GM21423 (cell line): ENCODE measurements around the gene NUCB1.

Source experiments
- ATAC-seq: cut with Tn5 transposase; IDR thresholded peaks from one replicate; pipeline ENCODE4 v1.9.1; 2021; ENCODE audit warnings: mild to moderate bottlenecking, moderate library complexity; ENCODE audit not compliant: unreplicated experiment

The NUCB1 gene

DNA sequence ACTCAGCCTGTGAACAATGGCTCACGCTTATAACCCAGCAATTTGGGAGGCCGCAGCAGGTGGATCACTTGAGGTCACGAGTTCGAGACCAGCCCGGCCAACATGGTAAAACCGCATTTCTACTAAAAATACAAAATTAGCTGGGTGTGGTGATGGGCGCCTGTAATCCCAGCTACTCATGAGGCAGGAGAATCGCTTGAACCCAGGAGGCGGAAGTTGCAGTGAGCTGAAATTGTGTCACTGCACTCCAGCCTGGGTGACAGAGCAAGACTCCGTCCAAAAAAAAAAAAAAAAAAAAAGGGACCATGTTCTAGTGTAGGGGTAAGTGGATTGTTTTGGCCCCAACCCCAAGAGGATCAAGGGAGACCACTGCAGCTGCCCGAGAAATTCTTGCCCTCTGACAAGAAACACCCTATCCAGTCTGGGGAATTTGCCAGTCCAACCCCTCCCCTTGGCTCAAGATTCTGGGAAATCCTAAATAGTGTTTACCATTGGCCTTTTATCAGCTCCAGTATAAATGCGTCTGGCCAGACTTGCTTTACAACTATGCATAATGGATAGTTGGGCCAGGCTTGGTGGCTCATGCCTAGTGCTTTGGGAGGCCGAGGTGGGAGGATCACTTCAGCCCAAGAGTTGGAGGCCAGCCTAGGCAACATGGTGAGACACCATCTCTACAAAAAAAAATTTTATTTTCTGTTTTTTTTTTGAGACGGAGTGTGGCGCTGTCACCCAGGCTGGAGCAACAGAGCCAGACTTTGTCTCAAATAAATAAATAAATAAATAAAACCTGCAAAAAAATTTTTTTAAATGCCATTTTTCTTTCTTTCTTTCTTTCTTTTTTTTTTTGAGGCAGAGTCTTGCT, 28.3 kb downstream of the NUCB1 start:
- ATAC-seq, result no peak

DNA sequence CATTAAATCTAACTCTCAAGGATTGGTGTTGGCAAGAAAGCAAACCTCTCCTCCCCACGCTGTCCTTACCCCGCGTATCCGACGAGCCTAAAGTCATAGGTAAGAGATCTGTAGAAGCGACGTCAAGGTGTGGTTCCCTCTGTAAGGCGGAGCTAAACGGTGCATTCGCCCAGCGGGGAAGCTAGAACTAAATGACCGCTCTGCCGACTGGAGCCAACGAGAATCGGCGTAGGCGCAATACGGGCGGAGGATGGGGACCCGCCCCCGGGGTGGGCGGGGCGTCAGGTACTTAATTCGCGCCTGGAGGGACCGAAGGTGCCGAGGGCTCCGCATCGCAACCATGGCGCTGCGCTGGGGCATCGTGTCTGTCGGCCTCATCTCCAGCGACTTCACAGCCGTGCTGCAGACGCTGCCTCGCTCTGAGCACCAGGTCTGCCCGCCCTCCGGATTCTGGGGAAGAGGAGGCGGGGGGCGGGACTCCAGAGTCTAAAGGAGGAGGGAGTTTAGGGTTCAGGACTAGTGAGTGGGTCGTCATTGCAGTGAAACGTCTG, 33.3 kb downstream of the NUCB1 start, which contains the start of gene DHDH:
TSS of gene DHDH (plus strand) at position 318 of the 551 bp plus-strand sequence. CDS start at position 341, 23 bp downstream.
- ATAC-seq, result peak; percentile 52

DNA sequence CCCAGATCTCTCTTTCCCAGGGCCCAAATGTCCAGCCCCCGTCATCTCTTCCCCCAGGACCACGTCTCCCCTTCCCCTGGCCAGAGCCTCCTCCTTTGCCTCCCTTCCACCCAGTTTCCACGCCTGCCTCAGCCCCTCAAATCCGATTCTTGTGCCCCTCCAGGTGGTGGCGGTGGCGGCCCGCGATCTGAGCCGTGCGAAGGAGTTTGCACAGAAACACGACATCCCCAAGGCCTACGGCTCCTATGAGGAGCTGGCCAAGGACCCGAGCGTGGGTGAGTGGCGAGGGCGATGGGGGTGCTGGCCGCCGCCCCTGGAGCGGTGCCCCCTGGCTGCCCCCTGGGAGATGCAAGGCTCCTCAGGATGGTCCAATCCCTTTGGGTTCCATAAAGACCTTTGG, 34.7 kb downstream of the NUCB1 start:
- ATAC-seq, result no peak

DNA sequence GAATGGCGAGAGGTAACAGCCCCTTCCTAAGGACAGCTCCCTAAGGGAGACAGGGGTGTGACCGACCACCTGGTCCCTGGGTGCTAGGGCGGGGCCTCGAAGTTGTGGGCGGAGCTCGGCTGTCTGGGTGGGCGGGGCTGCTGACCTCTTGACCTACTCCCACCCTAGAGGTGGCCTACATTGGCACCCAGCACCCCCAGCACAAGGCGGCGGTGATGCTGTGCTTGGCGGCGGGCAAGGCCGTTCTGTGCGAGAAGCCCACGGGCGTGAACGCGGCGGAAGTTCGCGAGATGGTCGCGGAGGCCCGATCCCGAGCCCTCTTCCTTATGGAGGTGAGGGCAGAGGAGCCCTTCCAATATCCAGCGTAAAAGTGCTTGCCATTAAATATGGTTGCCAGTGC, 35.8 kb downstream of the NUCB1 start:
- no peak for ATAC-seq

DNA sequence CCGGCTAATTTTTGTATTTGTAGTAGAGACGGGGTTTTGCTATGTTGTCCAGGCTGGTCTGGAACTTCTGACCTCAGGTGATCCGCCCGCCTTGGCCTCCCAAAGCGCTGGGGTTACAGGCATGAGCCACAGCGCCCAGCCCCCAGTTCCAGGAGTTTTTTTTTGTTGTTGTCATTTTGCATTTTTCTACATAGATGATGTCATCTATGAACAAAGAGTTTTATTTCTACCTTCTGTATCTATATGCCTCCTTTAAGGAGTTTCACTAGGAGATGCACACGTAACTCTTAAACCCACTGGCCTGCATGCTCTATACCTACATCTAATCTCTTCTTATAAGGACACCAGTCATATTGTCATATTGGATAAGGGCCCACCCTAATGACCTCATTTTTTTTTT, 38.1 kb downstream of the NUCB1 start:
- ATAC-seq, result no peak

DNA sequence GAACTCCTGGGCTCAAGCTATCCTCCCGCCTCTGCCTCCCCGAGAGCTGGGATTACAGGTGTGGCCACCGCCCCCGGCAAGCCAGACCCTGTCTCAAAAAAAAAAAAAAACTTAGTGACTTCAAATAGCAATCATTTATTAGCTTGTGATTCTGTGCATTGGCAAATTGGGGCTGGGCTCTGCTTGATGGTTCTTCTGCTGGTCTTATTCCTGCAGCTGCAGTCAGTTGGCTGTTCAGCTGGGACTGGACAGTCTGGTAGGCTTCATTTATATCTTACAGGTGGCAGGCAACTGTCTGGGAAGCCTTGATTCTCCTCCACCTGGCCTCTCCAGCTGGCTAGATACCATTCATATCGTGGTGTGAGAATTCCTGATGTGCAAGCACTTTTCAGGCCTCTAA, 40.8 kb downstream of the NUCB1 start:
- no peak for ATAC-seq

DNA sequence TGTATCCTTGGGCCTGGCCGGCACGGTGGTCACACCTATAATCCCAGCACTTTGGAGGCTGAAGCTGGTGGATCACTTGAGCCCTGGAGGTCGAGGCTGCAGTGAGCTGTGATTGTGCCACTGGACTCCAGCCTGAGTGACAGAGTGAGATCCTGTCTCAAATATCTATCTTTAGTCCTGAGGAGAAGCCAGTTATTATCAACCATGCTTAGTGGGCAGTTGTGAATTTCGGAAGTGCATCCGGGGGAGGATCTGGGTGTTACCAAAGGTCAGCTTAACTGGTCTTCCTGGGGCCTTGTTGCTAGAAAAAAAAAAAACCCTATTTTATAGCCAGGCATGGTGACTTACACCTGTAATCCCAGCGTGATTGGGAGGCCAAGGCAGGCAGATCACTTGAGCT, 43.0 kb downstream of the NUCB1 start:
- no peak for ATAC-seq

DNA sequence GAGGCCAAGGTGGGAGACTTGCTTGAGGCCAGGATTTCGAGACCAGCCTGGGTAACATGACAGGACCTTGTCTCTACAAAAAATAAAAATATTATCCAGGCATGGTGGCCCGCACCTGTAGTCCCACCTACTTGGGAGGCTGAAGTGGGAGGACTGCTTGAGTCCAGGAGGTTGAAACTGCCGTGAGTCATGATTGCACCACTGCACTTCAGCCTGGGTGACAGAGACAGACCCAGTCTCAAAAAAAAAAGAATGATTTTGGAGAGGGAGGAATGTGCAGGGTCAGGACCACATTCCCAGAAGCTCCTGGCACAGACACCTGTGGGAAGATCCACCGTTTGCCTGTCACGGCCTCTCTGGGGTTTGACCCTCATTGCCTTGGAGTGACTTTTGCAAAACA, 45.3 kb downstream of the NUCB1 start:
- no peak for ATAC-seq

DNA sequence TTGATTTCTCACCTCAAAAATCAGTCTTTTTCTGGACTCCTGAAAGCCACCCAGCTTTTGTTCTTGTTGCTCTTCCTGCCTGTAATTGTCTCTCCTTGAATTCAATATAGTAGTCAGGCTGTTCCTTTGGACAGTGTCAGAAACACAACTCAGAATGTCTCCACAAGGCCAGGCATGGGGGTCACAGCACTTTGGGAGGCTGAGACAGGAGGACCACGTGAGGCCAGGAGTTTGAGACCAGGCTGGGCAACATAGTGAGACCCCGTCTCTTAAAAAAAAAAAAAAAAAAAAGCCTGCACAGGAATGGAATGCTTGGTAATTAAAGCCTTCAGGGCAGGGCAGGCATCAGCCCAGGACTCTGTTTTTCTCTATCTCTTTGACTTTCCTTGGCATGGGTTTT, 45.7 kb downstream of the NUCB1 start:
- no peak for ATAC-seq

DNA sequence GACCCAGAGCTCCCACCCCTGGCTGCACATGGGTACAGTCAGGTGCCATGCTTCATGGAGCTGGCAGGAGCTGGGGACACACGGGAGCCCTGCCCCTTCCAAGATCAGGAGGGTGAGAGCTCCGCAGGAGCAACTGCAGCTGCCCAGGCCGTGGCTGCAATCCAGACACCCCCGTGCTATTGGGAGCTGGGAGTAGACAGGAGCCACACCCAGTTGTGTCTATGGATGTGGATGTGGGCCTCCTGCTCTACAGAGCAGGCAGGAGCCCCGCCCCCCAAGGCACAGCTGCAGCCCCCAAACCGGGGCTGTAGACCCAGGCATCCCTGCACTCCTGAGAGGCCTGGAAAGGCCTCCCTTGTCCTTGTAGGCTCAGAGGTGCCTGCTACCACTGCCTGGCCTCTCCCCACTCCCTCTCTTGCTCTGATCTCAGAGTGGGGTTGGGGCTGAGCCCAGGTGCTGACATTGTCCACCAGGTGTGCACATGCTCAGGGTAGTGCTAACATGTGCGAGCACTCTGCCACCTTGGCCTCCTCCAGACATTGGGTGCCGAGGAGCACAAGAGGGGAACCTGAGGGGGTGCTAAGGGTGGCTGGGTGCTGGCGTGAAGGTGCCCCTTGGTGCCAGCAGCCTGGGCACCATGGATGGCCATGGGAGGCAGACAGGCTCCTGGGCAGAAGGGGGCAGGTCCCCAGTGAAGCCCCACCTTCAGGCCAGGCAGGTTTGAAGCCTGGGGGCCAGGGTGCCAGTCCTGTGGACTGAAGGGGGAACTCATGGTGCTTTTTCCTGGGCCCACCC, 46.5 kb downstream of the NUCB1 start:
- no peak for ATAC-seq

DNA sequence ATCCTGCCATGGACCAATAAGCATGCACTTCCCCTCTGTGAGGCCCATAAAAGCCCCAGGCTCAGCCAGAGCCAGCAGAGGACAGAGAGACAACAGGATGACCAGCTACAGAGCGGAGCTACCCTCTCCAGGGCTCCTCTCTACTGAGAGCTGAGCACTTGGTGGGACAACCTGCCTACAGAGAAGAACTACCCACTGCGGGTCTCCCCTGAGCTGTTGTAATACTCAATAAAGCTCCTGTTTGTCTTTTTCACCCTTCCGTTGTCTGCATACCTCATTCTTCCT, 47.1 kb downstream of the NUCB1 start:
- ATAC-seq, result no peak

DNA sequence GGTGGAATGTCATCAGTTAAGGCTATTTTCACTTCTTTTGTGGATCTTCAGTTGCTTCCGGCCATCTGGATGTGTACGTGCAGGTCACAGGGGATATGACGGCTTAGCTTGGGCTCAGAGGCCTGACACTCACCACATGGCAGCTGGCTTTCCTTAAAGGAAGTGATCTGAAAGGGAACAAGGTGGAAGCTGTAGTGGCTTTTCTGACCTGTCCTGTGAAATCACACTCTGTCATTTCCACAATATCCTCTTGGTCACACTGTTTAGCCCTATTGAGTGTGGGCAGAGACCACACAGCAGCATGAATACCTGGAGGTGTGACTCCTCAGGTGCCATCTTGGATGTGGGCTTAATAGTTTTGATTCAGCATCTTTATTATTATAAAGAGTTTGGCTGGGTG, 50.0 kb downstream of the NUCB1 start:
- no peak for ATAC-seq

DNA sequence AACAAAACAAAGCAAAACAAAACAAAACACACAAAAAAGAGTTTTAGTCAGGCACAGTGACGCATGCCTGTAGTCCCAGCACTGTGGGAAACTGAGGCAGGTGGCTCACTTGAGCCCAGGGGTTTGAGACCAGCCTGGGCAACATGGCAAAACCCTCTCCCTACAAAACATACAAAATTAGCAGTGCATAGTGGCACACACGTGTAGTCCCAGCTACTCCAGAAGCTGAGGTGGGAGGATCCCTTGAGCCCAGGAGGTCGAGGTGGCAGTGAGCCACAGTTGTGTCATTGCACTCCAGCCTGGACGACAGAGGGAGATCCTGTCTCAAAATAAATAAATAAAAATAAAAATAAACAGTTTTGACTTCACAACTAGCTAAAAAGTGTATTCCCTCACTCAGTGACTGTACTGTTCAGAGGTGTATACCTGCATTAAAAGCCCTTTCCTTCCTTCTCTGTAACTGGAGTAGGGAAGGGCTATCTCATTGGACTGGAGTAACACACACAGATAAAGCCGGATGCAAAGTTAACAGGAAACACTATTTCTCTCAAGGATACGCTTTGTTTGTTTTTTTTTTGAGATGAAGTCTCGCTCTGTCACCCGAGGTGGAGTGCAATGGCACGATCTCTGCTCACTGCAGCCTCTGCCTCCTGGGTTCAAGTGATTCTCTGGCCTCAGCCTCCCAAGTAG, 50.9 kb downstream of the NUCB1 start:
- no peak for ATAC-seq

DNA sequence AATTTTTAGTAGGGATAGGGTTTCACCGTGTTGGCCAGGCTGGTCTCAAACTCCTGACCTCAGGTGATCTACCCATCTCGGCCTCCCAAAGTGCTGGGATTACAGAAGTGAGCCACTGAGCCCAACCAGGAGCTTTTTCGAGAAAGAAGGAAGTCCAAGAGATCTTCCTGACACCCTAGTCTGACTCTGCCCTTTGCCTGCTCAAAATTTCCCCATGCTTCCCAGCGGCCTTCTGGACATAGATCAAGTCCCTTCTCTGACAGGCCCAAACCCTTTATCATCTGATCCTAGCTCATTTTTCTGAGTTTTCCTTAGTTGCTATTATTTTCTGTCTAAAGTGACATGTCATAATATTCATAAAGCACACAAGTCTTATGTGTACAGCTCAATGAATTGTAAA, 53.0 kb downstream of the NUCB1 start:
- ATAC-seq, result no peak

DNA sequence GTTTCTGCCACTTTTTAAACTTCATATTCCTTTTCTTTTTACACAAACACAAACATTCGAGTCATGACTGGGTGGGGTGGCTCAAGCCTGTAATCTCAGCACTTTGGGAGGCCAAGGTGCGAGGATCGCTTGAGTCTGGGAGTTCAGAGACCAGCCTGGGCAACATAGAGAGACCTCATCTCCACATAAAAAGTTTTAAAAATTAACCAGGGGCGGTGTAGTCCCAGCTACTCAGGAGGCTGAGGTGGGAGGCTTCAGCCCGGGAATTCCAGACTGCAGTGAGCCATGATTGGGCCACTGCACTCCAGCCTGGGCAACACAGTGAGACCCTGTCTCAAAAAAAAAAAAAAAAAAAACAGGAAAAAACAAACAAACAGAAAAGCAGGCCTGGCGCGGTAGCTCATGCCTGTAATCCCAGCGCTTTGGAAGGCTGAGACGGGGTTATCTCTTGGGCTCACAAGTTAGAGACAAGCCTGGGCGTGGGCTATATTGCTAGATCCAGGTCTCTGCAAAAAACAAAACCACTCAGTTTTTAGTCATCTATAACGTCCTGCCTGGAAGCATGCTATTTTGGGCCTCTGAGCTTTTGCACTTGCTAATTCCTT, 54.0 kb downstream of the NUCB1 start:
- no peak for ATAC-seq

DNA sequence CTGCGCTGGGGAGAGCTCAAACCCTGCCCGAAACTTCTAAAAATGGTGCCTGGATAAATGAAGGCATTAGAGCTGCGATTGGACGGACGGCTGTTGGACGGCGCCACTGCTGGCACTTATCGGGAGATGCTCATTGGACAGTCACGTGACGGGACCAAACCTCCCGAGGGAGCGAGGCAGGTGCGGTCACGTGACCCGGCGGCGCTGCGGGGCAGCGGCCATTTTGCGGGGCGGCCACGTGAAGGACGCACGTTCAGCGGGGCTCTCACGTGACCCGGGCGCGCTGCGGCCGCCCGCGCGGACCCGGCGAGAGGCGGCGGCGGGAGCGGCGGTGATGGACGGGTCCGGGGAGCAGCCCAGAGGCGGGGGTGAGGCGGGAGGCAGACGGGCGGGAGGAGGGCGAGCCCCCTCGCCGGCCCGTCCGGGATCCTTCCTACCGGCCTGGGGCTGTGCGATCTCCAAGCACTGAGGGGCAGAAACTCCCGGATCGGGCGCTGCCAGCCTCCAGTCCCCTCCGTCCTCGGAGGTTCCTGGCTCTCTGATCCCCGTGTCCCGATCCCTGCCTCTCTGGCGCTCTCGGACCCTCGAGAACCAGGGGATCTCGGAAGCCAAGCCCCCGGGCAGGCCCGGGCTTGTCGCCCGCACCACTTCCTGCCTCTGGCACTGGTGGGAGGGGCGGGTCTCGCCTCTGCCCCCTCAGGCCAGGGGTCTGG, 54.6 kb downstream of the NUCB1 start, which contains the start of gene BAX:
TSS of gene BAX (plus strand) at position 281 of the 713 bp plus-strand sequence. CDS start at position 335, 54 bp downstream.
- peak; percentile 79 for ATAC-seq

DNA sequence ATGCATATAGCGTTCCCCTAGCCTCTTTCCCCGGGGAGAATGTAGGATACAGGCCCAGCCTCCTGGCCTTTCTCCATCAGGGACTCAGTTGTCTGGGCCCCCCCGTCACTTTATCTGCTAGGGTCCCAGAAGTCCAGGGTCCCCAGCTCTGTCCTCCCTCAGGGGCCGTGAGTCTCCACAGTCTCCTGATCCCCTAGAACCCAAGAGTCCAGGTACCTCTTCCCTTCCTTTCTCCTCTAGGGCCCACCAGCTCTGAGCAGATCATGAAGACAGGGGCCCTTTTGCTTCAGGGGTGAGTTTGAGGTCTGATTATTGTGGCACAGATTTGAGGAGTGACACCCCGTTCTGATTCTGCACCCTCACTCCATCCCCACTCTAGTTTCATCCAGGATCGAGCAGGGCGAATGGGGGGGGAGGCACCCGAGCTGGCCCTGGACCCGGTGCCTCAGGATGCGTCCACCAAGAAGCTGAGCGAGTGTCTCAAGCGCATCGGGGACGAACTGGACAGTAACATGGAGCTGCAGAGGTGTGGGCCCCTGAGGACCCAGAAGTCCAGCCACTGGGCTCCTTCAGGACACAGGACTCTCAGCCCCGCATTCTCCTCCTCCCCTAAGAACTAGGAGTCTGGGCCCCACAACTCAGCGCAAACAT, 55.3 kb downstream of the NUCB1 start:
- ATAC-seq, result no peak

DNA sequence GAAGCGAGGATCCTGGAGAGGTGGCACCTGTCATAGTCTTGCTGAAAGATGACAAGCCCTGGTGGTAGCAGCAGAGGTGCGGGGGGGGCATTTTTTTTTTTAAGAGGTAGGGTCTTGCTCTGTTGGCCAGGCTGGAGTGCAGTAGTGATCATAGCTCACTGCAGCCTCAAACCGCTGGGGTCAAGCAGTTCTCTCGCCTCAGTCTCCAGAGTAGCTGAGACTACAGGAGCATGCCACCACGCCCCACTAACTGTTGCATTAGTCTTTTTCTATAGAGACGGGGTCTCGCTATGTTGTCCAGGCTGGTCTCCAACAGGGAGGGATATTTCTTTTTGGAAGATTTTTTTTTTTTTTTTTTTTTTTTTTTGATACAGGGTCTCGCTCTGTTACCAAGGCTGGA, 57.9 kb downstream of the NUCB1 start:
- no peak for ATAC-seq

DNA sequence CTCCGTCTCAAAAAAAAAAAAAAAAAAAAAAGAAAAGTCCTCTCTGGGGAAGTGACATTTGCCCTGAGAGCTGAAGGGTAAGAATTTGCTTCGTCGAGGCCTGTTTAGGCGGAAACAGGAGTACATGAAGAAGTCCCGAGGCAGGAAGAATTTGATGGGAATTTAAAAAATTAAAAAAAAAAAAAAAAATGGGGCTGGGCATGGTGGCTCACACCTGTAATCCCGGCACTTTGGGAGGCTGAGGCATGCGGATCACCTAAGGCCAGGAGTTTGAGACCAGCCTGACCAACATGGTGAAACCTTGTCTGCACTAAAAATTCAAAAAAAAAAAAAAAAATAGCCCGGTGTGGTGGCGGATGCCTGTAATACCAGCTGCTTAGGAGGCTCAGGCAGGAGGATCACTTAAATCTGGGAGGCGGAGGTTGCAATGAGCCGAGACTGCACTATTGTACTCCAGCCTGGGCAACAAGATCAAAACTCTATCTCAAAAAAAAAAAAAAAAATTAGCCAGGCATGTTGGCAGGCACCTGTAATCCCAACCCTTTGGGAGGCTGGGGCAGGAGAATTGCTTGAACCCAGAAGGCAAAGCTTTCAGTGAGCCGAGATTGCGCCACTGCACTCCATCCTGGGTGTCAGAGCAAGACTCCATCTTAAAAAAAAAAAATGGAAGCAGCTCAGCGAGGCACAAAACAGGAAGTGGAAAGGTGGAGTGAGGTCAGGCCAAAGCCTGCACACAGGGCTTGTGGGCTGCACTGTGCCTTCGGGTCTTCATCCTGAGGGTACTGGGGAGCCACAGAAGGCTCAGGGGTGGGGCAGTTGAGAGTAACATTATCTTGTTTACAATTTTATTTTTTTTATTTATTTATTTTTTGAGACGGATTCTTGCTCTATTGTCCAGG, 59.5 kb downstream of the NUCB1 start:
- no peak for ATAC-seq
